NCI-H1930 (cell line): ENCODE data around the gene RFX7.

Experiments used
- DNase-seq, 2 experiments: peaks; one replicate each; lab custom pipeline; 2025; lab: John Stamatoyannopoulos, UW

Gene RFX7

GRCh38 chr15:56045068-56045748 lies 198.5 kb downstream of the RFX7 start:
- no peak for DNase-seq

DNA sequence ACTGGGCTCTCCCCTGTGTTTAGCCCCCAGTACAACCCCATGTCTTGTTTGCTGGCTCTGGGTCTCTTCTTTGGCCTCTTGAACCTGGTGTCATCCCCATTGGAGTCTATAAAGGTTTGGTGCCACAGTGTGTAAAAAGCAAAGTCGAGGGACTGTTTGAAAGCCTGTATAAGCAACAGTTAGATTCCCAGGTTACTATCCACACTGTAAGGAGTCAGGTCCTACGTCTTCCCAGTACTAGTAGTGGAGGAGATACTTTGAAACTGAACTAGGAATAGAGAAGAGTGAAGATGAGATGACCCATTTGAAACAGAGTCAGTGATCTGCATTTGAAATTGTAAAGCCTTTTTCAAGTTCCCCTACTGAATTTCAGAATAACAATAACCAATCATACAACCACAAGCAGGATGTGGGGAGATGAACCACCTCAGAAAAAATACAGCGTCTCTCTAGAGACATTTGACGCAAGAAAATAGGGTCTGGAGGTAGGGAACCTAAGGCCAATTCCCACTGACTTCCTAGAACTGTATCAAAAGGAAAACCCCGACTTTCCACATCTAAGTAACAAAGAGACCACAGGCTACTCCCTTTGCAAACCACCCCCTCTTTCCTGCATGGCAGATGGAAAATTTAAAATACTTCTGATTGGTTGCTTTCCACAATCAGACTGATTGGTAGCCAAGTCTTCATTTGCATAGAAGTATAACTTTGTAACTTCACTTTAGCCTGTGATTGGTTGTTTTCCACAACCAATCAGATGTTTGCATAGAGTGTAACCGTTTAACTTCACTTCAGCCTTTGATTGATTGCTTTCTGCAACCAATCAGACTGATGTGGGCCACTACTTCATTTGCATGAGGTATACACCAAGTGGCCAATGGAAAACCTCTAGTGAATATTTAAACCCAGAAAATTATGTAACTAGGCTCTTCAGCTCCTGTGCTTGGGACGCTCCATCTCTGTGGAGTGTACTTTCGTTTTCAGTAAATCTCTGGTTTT lies 200.4 kb downstream of the RFX7 start:
- no peak for DNase-seq

DNA sequence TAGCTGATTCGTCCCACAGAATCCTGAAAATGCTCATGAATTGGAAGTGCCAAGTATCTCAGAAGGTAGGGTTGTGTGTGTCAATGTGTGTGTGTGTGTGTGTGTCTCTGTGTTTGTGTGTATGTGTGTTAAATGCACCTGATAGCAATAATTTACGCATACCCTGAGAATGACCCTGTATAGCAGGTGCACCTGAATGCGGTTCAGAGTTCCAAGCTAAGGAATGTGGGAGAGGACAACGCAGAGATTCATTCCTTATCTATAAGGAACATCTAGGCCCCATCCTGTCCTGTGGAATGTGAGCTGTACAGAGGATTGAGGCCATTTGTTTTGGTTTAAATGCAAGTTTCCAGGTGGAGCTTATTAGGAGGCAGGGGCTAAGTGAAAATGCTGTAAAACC lies 201.2 kb downstream of the RFX7 start:
- no peak for DNase-seq

DNA sequence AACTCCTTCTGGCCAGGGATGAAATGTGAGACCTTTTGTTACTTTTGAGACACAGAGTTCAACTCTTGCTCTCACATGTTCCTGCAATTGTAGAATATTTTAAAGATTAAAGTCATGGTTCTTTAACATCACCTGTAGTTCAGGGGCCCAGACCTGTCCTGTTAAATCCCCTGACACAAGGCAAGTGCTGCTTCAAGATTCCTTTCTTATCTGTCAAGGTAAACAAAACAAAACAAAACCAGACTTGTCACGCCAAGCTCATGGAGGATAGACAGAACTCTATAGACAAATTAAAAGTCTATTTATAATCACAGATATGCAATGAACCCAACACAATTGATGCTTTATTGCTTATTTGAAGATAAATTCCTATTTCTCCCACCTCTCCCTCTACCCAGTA lies 201.6 kb downstream of the RFX7 start:
- no peak for DNase-seq

DNA sequence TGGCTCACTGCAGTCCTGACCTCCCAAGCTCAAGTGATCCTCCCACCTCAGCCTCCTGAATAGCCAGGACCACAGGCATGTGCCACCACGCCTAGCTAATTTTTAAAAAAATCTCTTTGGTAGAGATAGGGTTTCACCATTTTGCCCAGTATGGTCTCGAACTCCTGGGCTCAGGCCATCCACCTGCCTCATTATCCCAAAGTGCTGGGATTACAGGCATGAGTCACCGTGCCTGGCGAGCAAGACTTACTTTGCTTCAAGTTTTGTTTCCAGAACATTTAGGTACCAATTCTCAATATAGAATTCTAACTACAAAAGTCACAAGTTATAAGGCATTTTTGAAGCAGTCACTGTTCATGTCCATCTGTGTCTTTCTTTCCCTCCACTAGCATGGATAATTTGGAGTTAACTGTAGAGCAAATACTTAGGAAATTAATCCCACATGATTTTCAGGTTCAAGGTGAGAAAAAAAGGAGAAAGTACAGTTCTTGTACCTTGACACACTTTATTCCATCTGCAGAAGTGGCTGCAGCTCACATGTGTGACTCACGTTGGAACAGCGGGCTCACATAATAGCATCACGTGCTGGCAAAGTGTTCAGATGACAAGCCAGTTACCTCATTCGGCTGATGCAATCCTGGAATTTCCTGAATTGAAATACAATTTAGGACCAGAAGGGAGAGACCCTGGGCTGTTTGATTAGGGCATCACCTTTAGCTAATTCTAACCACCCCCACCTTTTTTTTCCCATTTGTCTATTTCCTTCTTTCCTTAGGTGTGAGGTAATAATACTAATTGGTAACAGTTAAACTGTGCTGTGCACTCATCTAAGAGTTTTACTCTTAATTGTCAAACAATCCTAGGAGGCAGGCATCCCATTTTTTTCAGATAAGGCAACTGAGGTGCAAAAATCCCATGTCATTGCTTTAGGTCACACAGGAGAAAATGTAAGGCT lies 203.3 kb downstream of the RFX7 start:
- peak; percentile 30 to 64 for DNase-seq

DNA sequence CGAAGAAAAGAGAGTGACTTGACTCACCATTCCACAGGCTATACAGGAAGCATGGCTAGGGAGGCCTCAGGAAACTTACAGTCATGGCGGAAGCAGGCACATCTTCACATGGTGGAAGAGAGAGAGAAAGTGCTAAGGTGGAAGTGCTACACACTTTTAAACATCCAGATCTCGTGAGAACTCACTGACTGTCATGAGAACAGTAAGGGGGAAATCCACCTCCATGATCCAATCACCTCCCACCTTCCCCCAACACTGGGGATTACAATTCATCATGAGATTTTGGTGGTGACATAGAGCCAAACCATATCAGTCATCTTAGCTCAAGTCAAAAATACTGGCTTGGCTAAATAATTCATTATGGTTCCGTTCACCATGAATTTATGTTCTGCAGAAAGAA lies 205.0 kb downstream of the RFX7 start:
- DNase-seq, result no peak

- DNase-seq, result no peak
These were observed 205.7 kb downstream of the RFX7 start for GRCh38 chr15:56038015-56038414.
